Measurements from ENCODE around the gene IGFBPL1. TPM values are rescaled to one million over a fixed set of nuclear protein-coding genes. Genes with fewer than 3 reads are reported as not detected.

Gene IGFBPL1
- total and polyA plus RNA-seq, 2 of the 8 experiments (the other 6 are each of a cell fraction or from before 2014, with no cell fraction given) = 31.3 to 33.8 TPM

GRCh38 chr9:38358390-38359296, 65.6 kb downstream of the IGFBPL1 start:
- no peak for TF ChIP-seq TAF1 (IDR thresholded peaks at IDR 0.05; ENCODE audit: low read depth, low read length)
- no peak for TF ChIP-seq TAF7 (optimal IDR thresholded peaks at IDR 0.05; ENCODE audit: borderline replicate concordance, low read depth, low read length)
- no peak for TF ChIP-seq CEBPB (IDR thresholded peaks at IDR 0.05; ENCODE audit: low read depth, low read length)
- no peak for TF ChIP-seq HDAC6 (IDR thresholded peaks at IDR 0.05; ENCODE audit: low read depth, low read length)
- no peak overlapping the region for H4K5ac ChIP-seq (ENCODE audit: insufficient read length, low read depth, low read length)
- DNase-seq (ENCODE audit: low read depth in 1 of 2, low spot score in 2 of 2) = no peak
- H4K91ac ChIP-seq (replicated peaks; ENCODE audit: insufficient read length, low read length) = no peak overlapping the region
- H3K23ac ChIP-seq (ENCODE audit: insufficient read length) = no peak overlapping the region
- POLR2A ChIA-PET (ENCODE audit: partially characterized antibody) = interaction anchor here (1.5 kb wide), 1 partner anchor 34 kb away, joined by 4 read pairs; the partner anchor contains the start of gene ALDH1B1
- H3K9me3 ChIP-seq (ENCODE audit: insufficient read depth in 2 of 2, low read depth in 1 of 2, low read length in 1 of 2) = no peaks in the 10 kb centered on the region
- CTCF ChIA-PET (ENCODE audit: partially characterized antibody) = interaction anchor here (0.5 to 4.1 kb wide), 10 partner anchors 12 to 445 kb away, joined by 3 to 25 read pairs (median 3); no protein-coding TSS in a partner anchor
- no peak overlapping the region for H2AFZ ChIP-seq (ENCODE audit: low read length)
- no peaks in the 10 kb centered on the region for H4K20me1 ChIP-seq (replicated peaks in 1 of 2; ENCODE audit: control insufficient read depth in 1 of 2, insufficient read depth in 2 of 2, low read length in 2 of 2)
- H3K14ac ChIP-seq (ENCODE audit: insufficient read length) = no peak overlapping the region
- H2BK20ac ChIP-seq (ENCODE audit: low read length) = no peak overlapping the region
- H3K79me1 ChIP-seq (ENCODE audit: low read depth, low read length) = no peaks in the 10 kb centered on the region
- H3K4me3 ChIP-seq (ENCODE audit: extremely low read depth in 1 of 4, insufficient read depth in 2 of 4, low read depth in 3 of 4, low read length in 4 of 4) = no peak overlapping the region
- no peak overlapping the region for H3K18ac ChIP-seq (ENCODE audit: extremely low read depth, low read length)
- FAIRE-seq = no peak
- H2BK120ac ChIP-seq (replicated peaks; ENCODE audit: low read depth, low read length) = no peak overlapping the region
- H3K79me2 ChIP-seq (ENCODE audit: control insufficient read depth in 1 of 2, insufficient read depth in 2 of 2, low read length in 2 of 2) = no peaks in the 10 kb centered on the region
- no peak overlapping the region for H4K8ac ChIP-seq (ENCODE audit: extremely low read depth, insufficient read depth, low read length)
- no peak overlapping the region for H2BK5ac ChIP-seq (ENCODE audit: low read depth, low read length)
- H2BK12ac ChIP-seq (ENCODE audit: low read depth, low read length) = no peak overlapping the region
- WGBS, 2 experiments (ENCODE audit: extremely low coverage in 1 of 2, insufficient coverage in 1 of 2, insufficient read length in 1 of 2, insufficient replicate concordance in 2 of 2, low coverage in 1 of 2, low lambda C conversion rate in 2 of 2, missing lambda C conversion rate in 1 of 2) = 81% methylated on average over 9 of the region's 9 CpGs; no CpG with 5 or more reads in 1 of the 2 experiments
- no peaks in the 10 kb centered on the region for H3K23me2 ChIP-seq (ENCODE audit: low read depth, low read length)
- no peak overlapping the region for H3K56ac ChIP-seq (replicated peaks; ENCODE audit: insufficient read length, low read depth, low read length)
- no peak overlapping the region for H2AK5ac ChIP-seq (ENCODE audit: low read depth, low read length)
- H3K9ac ChIP-seq (replicated peaks in 1 of 4; ENCODE audit: extremely low read depth in 1 of 4, low read depth in 3 of 4, low read length in 3 of 4) = no peak overlapping the region
- no peaks in the 10 kb centered on the region for H3K36me3 ChIP-seq (ENCODE audit: control insufficient read depth in 2 of 4, insufficient read depth in 4 of 4, low read length in 3 of 4)
- no peak overlapping the region for H3K27ac ChIP-seq (ENCODE audit: low read depth, low read length)
- no peak overlapping the region for H2BK15ac ChIP-seq (ENCODE audit: low read length)
- peaks cover 0 to 14% (median 3%) of the 10 kb centered on the region in 4 experiments; a peak in 3 of 7 replicates for H3K27me3 ChIP-seq (replicated peaks in 1 of 4; ENCODE audit: control insufficient read depth in 3 of 4, extremely low read depth in 1 of 4, insufficient read depth in 3 of 4, low read length in 3 of 4)
- H3K4me2 ChIP-seq (ENCODE audit: insufficient read depth in 1 of 2, low read depth in 2 of 2, low read length in 2 of 2) = no peak overlapping the region
- no peak overlapping the region for H3K4ac ChIP-seq (replicated peaks; ENCODE audit: insufficient read length, low read depth, low read length)
- peaks cover 0 to 4% (median 0%) of the 10 kb centered on the region in 4 experiments; a peak in 1 of 7 replicates for H3K4me1 ChIP-seq (replicated peaks in 1 of 4; ENCODE audit: control insufficient read depth in 3 of 4, insufficient read depth in 4 of 4, low read length in 3 of 4)

All from H1 (cell line).